NCI-H146 (cell line): ENCODE results near the gene PRAMEF5.
"Not testable (repeated sequence)": the region's sequence is repeated elsewhere in the genome, so short reads cannot be mapped to it uniquely, and the experiment has no call there.

Experiments used
- DNase-seq: peaks from one replicate; lab custom pipeline; 2025; lab: John Stamatoyannopoulos, UW

PRAMEF5 gene

GRCh38 chr1:13253898-13254297 is at the start of gene PRAMEF5:
PRAMEF5 (plus strand) TSS chr1:13254198; CDS start chr1:13259269, 5,071 bp downstream.
- DNase-seq, result not testable (repeated sequence)

DNA sequence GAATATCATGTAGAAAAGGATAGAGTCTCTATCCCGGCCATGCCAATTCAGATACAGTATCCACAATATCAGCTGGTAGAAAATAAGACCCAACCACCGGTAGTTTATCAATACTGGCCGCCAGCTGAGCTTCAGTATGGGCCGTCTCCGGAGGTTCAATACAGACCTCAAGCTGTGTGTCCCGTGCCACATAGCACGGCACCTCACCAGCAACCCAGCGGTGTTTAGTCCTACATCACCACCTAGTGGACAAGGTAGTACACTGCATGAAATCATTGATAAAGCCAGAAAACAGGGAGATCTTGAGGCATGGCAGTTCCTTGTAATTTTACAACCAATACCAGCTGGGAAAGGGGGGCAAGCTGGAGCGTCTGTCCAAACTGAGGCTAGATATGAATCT is 45.3 kb upstream of the PRAMEF5 start:
- DNase-seq, result not testable (repeated sequence)

DNA sequence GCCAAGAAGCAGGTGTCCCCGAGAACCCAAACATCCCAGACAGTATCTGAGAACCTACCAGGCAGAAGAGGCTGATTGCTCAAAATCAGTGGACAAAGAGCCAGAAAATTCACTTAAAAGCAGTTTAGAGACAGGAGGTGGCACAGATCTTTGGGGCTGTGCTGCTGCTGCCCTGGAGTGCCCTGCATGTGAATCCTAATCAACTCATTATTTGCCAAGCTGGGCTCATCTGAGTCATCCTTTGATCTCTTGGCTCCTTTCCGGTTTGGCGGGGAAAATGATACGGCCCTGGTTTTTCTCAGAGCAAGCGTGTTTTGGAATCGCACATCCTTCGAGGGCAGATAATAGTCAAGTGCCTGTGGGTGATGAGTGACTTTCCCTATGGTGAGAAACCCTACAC is 37.4 kb upstream of the PRAMEF5 start:
- DNase-seq, result not testable (repeated sequence)

DNA sequence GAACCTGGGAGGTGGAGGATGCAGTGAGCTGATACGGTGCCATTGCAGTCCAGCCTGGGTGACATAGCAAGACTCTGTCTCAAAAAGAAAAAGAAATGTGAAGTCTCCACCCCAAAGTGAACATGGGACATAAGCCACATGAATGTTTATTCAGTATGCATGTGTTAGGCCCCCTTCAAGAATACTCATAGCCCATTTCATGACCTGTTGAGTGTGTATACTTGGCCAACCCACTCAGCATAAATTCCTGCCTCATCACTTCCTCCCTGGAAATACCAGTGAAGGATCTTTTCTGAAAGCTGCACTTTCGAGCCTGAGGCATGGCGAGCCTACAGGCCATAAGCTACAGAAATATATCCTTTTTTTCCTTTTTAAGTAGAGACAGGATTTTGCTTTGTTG is 34.8 kb upstream of the PRAMEF5 start:
- DNase-seq, result not testable (repeated sequence)

GRCh38 chr1:13222788-13223187 is 31.2 kb upstream of the PRAMEF5 start:
- not testable (repeated sequence) for DNase-seq

- DNase-seq, result no peak
Observed at GRCh38 chr1:13224480-13225060, 29.4 kb upstream of the PRAMEF5 start.

DNA sequence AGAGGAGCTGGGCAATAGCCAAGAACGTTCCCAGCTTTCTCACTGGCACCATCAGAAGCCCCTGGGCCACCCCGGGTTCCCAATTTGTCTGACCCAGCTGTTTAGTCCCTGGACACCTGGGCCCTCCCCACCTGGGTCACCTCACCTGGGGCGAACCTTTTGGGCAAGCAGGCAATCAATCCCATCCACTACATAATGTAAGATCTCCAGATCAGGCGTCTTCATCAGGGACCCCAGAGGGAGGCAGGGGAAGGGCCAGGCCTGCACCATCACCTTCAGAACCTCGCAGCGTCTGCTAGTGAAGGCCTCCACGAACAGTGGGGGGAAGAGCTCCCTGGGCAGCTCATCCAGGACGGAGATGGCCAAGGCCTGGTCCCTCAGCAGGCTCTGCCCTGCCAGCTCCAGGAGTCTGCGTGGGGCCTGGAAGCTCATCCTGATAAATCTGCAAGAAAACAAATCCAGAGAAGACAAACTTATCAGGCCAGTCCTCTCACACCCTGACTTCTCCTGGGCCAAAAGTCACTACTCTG is 28.3 kb upstream of the PRAMEF5 start, which contains the start of gene PRAMEF18:
PRAMEF18 (minus strand) TSS at position 480 of the 530 bp plus-strand sequence; CDS start at position 432, 48 bp downstream.
- DNase-seq, result not testable (repeated sequence)

- not testable (repeated sequence) for DNase-seq
Observed at GRCh38 chr1:13227271-13228055, 26.5 kb upstream of the PRAMEF5 start.

GRCh38 chr1:13228343-13228781 is 25.6 kb upstream of the PRAMEF5 start:
- no peak for DNase-seq

DNA sequence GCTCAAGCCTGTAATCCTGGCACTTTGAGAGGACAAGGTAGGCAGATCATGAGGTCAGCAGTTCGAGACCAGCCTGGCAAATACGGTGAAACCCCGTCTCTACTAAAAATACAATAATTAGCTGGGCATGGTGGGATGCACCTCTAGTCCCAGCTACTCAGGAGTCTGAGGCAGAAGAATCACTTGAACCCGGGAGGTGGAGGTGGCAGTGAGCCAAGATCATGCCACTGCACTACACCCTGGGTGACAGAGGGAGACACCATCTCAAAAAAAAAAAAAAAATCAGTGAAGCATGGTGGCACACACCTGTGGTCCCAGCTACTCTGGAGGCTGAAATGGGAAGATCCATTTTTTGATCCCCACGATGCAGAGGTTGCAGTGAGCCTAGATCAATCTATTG is 23.9 kb upstream of the PRAMEF5 start:
- not testable (repeated sequence) for DNase-seq

DNA sequence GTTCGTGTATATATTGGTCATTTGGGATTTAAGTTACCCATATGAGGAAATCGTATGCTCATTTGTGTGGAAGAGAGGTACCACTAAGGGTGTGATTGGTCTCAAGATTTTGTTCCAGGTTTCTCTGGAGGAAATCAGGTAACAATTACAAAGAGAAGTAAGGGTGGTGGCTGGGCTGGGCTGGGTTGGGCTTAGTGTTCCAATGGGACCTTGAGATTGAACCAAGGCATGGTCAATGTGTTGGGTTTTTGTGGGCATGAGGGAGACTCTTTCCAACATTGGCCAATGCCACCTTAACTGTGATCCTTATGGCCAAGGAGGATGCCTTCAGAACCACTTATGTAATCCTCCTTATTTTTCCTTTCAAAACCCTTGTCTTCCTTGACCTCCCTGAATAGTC is 23.4 kb upstream of the PRAMEF5 start:
- not testable (repeated sequence) for DNase-seq

DNA sequence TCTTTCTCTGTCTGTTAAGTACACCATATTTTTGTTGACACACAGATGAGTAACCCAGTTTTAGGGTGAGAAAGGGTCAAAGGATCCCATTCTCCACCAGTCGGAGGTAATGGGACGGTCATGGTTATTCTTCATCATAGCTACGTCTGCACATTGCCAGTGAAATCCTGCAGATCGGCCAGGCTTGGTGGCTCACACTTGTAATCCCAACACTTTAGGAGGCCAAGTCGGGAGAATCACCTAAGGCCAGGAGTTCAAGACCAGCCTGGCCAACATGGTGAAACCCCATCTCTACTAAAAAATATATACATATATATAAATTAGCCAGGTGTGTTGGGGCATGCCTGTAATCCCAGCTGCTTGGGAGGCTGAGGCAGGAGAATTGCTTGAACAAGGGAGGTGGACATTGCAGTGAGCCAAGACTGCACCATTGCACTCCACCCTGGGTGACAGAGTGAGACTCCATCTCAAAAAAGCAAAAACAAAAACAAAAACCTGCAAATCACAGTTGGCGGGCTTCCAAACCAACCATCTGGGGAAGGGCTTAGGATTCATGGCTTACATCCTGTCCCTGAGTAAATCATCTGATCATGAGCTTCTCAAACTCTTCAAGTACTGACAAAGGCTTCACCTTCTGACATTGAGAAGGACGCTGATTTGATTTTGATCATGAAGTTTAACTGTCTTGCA is 22.8 kb upstream of the PRAMEF5 start:
- DNase-seq, result not testable (repeated sequence)

DNA sequence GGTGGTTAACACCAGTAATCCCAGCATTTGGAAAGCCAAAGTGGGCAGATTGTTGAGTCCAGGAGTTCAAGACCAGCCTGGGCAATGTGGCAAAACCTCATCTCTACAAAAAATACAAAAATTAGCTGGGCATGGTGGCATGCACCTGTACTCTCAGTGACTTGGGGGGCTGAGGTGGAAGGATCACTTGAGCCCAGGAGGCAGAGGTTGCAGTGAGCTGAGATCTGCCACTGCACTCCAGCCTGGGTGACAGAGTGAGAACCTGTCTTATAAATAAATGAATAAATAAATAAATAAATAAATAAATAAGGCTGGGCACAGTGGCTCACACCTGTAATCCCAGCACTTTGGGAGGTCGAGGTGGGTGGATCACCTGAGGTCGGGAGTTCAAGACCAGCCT is 21.9 kb upstream of the PRAMEF5 start:
- DNase-seq, result not testable (repeated sequence)

DNA sequence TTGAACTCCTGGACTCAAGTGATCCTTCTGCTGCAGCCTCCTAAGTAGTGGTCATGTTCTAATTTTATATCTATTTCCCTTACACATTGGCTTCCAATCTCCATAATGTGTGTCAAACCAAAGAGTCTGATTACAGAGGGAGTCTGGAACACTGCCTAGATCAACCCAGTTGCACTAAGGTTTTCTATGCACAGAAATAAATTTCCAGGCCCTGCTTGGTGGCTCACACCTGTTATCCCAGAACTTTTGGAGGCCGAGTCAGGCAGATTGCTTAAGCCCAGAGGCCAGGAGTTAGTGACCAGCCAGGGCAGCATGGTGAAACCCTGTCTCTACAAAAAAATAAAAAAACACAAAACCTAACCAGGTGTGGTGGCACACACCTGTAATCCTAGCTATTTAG is 19.9 kb upstream of the PRAMEF5 start:
- not testable (repeated sequence) for DNase-seq

DNA sequence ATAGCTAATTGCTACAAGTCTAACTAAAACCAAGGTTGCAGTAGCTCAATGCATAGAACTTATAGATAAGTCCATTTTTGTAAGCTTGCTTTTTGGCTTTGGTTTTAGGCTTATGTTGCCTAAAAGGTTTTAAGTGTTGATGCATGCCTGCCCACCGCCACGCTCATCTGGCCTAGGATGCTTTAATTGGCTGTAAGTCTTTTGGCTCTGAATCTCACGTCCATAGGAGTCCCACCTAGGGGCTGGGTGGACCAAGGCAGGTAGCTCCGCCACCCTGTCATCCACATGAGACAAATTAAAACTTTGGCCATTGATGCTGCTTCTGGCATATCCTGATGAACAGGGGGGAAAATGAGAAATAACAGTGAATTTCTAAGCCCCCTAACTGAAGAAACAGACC is 16.4 kb upstream of the PRAMEF5 start:
- not testable (repeated sequence) for DNase-seq

GRCh38 chr1:13239633-13240032 is 14.4 kb upstream of the PRAMEF5 start:
- DNase-seq, result not testable (repeated sequence)

DNA sequence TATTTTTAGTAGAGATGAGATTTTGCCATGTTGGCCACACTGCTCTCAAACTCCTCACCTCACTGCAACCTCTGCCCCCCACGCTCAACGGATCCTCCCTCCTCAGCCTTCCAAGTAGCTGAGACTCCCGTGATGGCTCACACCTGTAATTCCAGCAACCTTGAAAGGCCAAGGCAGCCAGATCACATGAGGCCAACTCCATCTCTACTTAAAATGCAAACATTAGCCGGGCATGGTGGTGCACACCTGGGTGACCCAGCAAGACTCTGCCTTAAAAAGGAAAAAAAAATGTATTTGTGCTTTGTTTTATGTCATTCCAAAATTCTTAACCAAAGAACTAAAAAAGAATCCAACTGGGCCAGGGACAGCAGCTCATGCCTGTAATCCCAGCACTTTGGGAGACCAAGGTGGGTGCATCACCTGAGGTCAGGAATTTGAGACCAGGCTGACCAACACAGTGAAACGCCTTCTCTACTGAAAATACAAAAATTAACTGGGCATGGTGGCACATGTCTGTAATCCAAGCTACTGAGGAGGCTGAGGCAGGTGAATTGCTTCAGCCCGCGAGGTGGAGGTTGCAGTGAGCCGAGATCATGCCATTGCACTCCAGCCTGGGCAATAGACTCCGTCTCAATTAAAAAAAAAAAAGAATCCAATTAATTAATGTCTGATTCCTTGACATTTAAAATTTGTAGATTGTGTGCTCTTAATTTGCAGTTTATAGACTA is 10.3 kb upstream of the PRAMEF5 start:
- not testable (repeated sequence) for DNase-seq

DNA sequence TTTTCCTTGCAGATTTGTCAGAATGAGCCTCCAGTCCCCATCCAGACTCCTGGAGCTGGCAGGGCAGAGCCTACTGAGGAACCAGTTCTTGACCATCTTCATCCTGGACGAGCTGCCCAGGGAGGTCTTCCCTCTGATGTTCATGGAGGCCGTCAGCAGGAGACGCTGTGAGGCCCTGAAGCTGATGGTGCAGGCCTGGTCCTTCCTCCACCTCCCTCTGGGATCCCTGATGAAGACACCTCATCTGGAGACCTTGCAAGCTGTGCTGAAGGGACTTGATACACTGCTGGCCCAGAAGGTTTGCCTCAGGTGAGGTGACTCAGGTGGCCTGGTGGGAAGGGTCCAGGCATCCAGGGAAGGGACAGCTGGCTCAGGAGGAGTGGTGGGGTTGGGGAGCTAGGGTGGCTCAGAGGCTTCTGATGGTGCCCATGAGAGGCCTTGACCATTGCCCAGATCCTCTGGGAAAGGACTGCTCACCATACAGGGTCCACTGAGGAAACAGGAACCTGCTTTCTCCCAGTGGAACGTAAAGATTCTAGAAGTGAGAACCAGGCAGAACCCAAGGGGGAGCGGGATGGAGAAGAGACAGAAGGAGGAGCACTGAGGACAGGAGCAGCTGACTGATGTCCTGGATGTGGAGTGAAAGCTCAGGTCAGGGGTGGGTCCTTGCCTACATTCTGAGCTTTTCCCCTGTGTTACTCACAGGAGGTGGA is 8.0 kb upstream of the PRAMEF5 start:
- not testable (repeated sequence) for DNase-seq

- not testable (repeated sequence) for DNase-seq
Observed at GRCh38 chr1:13246554-13246871, 7.5 kb upstream of the PRAMEF5 start.

- DNase-seq, result not testable (repeated sequence)
Observed at GRCh38 chr1:13247122-13247521, 6.9 kb upstream of the PRAMEF5 start.

DNA sequence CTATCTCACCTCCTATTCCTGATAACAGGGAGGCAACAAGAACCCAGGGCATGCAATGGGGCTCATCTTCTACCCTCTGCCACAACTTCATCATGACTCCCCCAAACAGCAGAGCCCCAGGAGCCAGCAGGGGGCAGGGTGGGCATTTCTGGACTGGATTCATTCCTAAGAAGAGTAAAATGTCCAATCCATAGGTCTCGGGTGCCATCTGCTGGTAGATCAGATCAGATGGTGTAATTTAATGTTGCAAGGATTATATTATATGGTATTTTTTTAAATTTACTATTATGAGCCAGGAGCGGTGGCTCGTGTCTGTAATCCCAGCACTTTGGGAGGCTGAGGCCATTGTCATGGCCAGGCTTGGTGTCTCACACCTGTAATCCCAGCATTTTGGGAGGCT is 11.1 kb downstream of the PRAMEF5 start:
- DNase-seq, result not testable (repeated sequence)
